Measurements from ENCODE around the gene CIITA.

Gene CIITA

GRCh38 chr16:10971560-10971961 is 94.6 kb downstream of the CIITA start:
- TF ChIP-seq CTCF (IDR thresholded peaks at IDR 0.05; ENCODE audit: insufficient read depth, low read length): peak; percentile 57
- no peak for TF ChIP-seq GABPA (IDR thresholded peaks at IDR 0.05; ENCODE audit: low read depth)
- H3K27ac ChIP-seq (replicated peaks): no peak overlapping the region
- peak in 1 of 2 experiments; percentile 55 for DNase-seq (ENCODE audit: low read depth in 1 of 2, low spot score in 1 of 2)
- H3K27me3 ChIP-seq (ENCODE audit: insufficient read depth, poor library complexity, severe bottlenecking): no peaks in the 10 kb centered on the region
- no peak overlapping the region for H3K4me3 ChIP-seq (replicated peaks; ENCODE audit: insufficient read depth, low read length)

- no peak for DNase-seq (ENCODE audit: low read depth in 1 of 2, low spot score in 1 of 2)
- Histone ChIP-seq H3K27ac (replicated peaks) (no peak overlapping the region), H3K4me3 (replicated peaks; ENCODE audit: insufficient read depth, low read length) (no peak overlapping the region), H3K27me3 (ENCODE audit: insufficient read depth, poor library complexity, severe bottlenecking) (no peaks in the 10 kb centered on the region)
- TF ChIP-seq POLR2AphosphoS5 (IDR thresholded peaks at IDR 0.05; ENCODE audit: low read depth) (no peak), REST (IDR thresholded peaks at IDR 0.05; ENCODE audit: insufficient replicate concordance, low read depth) (no peak), GABPA (IDR thresholded peaks at IDR 0.05; ENCODE audit: low read depth) (no peak), SPI1 (IDR thresholded peaks at IDR 0.05; ENCODE audit: borderline replicate concordance, low read depth) (no peak), CTCF (IDR thresholded peaks at IDR 0.05; ENCODE audit: insufficient read depth, low read length) (no peak)
Measured at GRCh38 chr16:10972108-10972818, 95.3 kb downstream of the CIITA start.

GRCh38 chr16:10972819-10973464 is 95.9 kb downstream of the CIITA start:
- DNase-seq (ENCODE audit: low read depth in 1 of 2, low spot score in 1 of 2): no peak
- H3K27ac ChIP-seq (replicated peaks): no peak overlapping the region
- no peaks in the 10 kb centered on the region for H3K27me3 ChIP-seq (ENCODE audit: insufficient read depth, poor library complexity, severe bottlenecking)
- TF ChIP-seq SPI1 (IDR thresholded peaks at IDR 0.05; ENCODE audit: borderline replicate concordance, low read depth): no peak
- no peak for TF ChIP-seq REST (IDR thresholded peaks at IDR 0.05; ENCODE audit: insufficient replicate concordance, low read depth)
- TF ChIP-seq POLR2AphosphoS5 (IDR thresholded peaks at IDR 0.05; ENCODE audit: low read depth): no peak
- TF ChIP-seq GABPA (IDR thresholded peaks at IDR 0.05; ENCODE audit: low read depth): no peak
- no peak for TF ChIP-seq CTCF (IDR thresholded peaks at IDR 0.05; ENCODE audit: insufficient read depth, low read length)
- no peak overlapping the region for H3K4me3 ChIP-seq (replicated peaks; ENCODE audit: insufficient read depth, low read length)
